ENCODE measurements around the gene RBM18.

The RBM18 gene

GRCh38 chr9:122264360-122265148, at the start of gene RBM18, which contains the start of gene MRRF:
TSS of gene RBM18 (minus strand) at chr9:122264840. CDS start at chr9:122261492, 3,348 bp downstream.
TSS of gene MRRF (plus strand) at chr9:122264882. CDS start at chr9:122270892, 6,010 bp downstream.
- DNase-seq: peak; percentile 61 to 81 (median 70)

GRCh38 chr9:122314165-122314564, 49.5 kb upstream of the RBM18 start:
- DNase-seq: no peak

- DNase-seq: no peak
Measured at GRCh38 chr9:122309861-122310260, 45.2 kb upstream of the RBM18 start.

- DNase-seq: no peak
Measured at GRCh38 chr9:122307925-122308324, 43.3 kb upstream of the RBM18 start.

- DNase-seq: no peak
Measured at GRCh38 chr9:122307061-122307460, 42.4 kb upstream of the RBM18 start.

- no peak for DNase-seq
Measured at GRCh38 chr9:122302237-122303093, 37.8 kb upstream of the RBM18 start.

GRCh38 chr9:122297512-122297911, 32.9 kb upstream of the RBM18 start:
- no peak for DNase-seq

GRCh38 chr9:122294531-122294930, 29.9 kb upstream of the RBM18 start:
- DNase-seq: no peak

- DNase-seq: no peak
Measured at GRCh38 chr9:122291458-122291857, 26.8 kb upstream of the RBM18 start.

- no peak for DNase-seq
Measured at GRCh38 chr9:122287214-122287720, 22.6 kb upstream of the RBM18 start.

- no peak for DNase-seq
Measured at GRCh38 chr9:122286764-122287163, 22.1 kb upstream of the RBM18 start.

- no peak for DNase-seq
Measured at GRCh38 chr9:122281368-122281767, 16.7 kb upstream of the RBM18 start.

- no peak for DNase-seq
Measured at GRCh38 chr9:122277285-122277897, 12.8 kb upstream of the RBM18 start.

GRCh38 chr9:122276096-122276495, 11.5 kb upstream of the RBM18 start:
- DNase-seq: no peak

GRCh38 chr9:122274055-122274454, 9.4 kb upstream of the RBM18 start:
- DNase-seq: no peak

- no peak for DNase-seq
Measured at GRCh38 chr9:122268041-122268814, 3.6 kb upstream of the RBM18 start.

GRCh38 chr9:122265149-122265915, 692 bp upstream of the RBM18 start:
- peak in 1 of 4 experiments; percentile 11 for DNase-seq

- DNase-seq: no peak
Measured at GRCh38 chr9:122263699-122264349, 816 bp downstream of the RBM18 start.

- no peak for DNase-seq
Measured at GRCh38 chr9:122262073-122262472, 2.6 kb downstream of the RBM18 start.

GRCh38 chr9:122261469-122261881, 3.2 kb downstream of the RBM18 start:
- DNase-seq: no peak

GRCh38 chr9:122258886-122259415, 5.7 kb downstream of the RBM18 start:
- DNase-seq: no peak

Data from activated naive CD4-positive, alpha-beta T cell (primary cell).